MCF 10A (cell line): ENCODE measurements around the gene TBC1D24. TPM values are rescaled to one million over a fixed set of nuclear protein-coding genes. Genes with fewer than 3 reads are reported as not detected.

Experiments
- BruUV-seq: library from RNA; stranded (reverse); fragments of 400-500 nt; replicated peaks from 2 replicates; lab custom pipeline; 2021; lab: Mats Ljungman, UMichigan
- CTCF ChIA-PET: fragments of 300-600 bp; sonication (Branson Sonifier 250); formaldehyde crosslinking; extraction: SDS; loops from one replicate; lab custom pipeline; 2021; ENCODE audit warnings: antibody characterized with exemption, inconsistent platforms; lab: Yijun Ruan, JAX
- POLR2A ChIA-PET: fragments of 300-600, 350-650 bp; sonication (Branson Sonifier 250); formaldehyde crosslinking; extraction: SDS; loops from one replicate; lab custom pipeline; 2020; ENCODE audit warnings: antibody characterized with exemption, inconsistent platforms; lab: Yijun Ruan, JAX
- DNase-seq: peaks from one replicate; pipeline ENCODE4 v3.0.0-alpha.2; 2018; ENCODE audit not compliant: unreplicated experiment
- H3K27ac Mint-ChIP-seq: one replicate; pipeline ENCODE4 v1.8.0; 2022; ENCODE audit warnings: mild to moderate bottlenecking, low read depth, mixed read lengths; ENCODE audit not compliant: unreplicated experiment
- H3K27me3 Mint-ChIP-seq: one replicate; pipeline ENCODE4 v1.8.0; 2022; ENCODE audit warnings: mixed read lengths; ENCODE audit not compliant: insufficient read depth, unreplicated experiment
- H3K36me3 Mint-ChIP-seq: one replicate; pipeline ENCODE4 v1.8.0; 2022; ENCODE audit warnings: mild to moderate bottlenecking, moderate library complexity, mixed read lengths; ENCODE audit not compliant: insufficient read depth, unreplicated experiment
- H3K4me1 Mint-ChIP-seq: one replicate; pipeline ENCODE4 v1.8.0; 2022; ENCODE audit warnings: mixed read lengths; ENCODE audit not compliant: insufficient read depth, unreplicated experiment
- H3K4me3 Mint-ChIP-seq: one replicate; pipeline ENCODE4 v1.8.0; 2022; ENCODE audit warnings: mild to moderate bottlenecking, moderate library complexity, mixed read lengths; ENCODE audit not compliant: unreplicated experiment
- H3K9me3 Mint-ChIP-seq: one replicate; pipeline ENCODE4 v1.8.0; 2022; ENCODE audit warnings: mixed read lengths; ENCODE audit not compliant: unreplicated experiment
- intact Hi-C: fragments of 100-400 bp; cut with micrococcal nuclease; formaldehyde crosslinking; loops from 2 replicates; pipeline ENCODE4 v1.14.1; 2022
- total RNA-seq: library from RNA; stranded (reverse); gene quantifications from 2 replicates; pipeline ENCODE4 v1.2.3, GENCODE V29; 2022
- TF ChIP-seq, protein P1 (sequence below): fragments of 200-600 bp; IDR thresholded peaks from one replicate; pipeline ENCODE4 v1.8.0; 2022; ENCODE audit warnings: antibody characterized with exemption, mild to moderate bottlenecking; ENCODE audit not compliant: unreplicated experiment

Gene TBC1D24
- total RNA-seq, 1 experiment from 2014 or later: 8.1 TPM

DNA sequence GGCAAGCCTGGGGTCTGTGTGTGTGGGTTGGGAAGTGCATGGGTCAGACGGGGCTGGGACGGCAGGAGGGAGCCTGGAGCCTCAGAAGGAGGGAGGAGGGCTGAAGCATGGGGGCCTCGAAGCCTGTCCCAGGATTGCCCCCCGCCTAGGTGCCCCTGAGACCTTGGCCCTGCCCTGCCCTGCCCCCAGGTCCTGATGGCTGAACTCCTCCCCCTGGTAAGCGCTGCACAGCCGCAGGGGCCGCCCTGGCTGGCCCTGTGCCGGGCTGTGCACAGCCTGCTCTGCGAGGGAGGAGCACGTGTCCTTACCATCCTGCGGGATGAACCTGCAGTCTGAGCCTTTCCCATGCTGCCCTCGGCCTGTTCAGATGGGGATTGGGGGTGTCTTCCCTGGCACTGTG is 10.6 kb upstream of the TBC1D24 start:
- Mint-ChIP-seq H3K4me3 (no peak overlapping the region), H3K36me3 (no peaks in the 10 kb centered on the region), H3K27me3 (no peaks in the 10 kb centered on the region), H3K9me3 (no peaks in the 10 kb centered on the region), H3K4me1 (peaks cover 5% of the 10 kb centered on the region), H3K27ac (no peak overlapping the region)
- TF ChIP-seq, protein P1, sequence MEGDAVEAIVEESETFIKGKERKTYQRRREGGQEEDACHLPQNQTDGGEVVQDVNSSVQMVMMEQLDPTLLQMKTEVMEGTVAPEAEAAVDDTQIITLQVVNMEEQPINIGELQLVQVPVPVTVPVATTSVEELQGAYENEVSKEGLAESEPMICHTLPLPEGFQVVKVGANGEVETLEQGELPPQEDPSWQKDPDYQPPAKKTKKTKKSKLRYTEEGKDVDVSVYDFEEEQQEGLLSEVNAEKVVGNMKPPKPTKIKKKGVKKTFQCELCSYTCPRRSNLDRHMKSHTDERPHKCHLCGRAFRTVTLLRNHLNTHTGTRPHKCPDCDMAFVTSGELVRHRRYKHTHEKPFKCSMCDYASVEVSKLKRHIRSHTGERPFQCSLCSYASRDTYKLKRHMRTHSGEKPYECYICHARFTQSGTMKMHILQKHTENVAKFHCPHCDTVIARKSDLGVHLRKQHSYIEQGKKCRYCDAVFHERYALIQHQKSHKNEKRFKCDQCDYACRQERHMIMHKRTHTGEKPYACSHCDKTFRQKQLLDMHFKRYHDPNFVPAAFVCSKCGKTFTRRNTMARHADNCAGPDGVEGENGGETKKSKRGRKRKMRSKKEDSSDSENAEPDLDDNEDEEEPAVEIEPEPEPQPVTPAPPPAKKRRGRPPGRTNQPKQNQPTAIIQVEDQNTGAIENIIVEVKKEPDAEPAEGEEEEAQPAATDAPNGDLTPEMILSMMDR: no peak
- BruUV-seq: no TSS peak
- CTCF ChIA-PET: no interaction called here
- DNase-seq: no peak
- intact Hi-C loops: no loop called here
- POLR2A ChIA-PET: interaction anchor here (1.1 kb wide), 1 partner anchor 10 kb away, joined by 4 read pairs; the partner anchor contains the start of gene TBC1D24

DNA sequence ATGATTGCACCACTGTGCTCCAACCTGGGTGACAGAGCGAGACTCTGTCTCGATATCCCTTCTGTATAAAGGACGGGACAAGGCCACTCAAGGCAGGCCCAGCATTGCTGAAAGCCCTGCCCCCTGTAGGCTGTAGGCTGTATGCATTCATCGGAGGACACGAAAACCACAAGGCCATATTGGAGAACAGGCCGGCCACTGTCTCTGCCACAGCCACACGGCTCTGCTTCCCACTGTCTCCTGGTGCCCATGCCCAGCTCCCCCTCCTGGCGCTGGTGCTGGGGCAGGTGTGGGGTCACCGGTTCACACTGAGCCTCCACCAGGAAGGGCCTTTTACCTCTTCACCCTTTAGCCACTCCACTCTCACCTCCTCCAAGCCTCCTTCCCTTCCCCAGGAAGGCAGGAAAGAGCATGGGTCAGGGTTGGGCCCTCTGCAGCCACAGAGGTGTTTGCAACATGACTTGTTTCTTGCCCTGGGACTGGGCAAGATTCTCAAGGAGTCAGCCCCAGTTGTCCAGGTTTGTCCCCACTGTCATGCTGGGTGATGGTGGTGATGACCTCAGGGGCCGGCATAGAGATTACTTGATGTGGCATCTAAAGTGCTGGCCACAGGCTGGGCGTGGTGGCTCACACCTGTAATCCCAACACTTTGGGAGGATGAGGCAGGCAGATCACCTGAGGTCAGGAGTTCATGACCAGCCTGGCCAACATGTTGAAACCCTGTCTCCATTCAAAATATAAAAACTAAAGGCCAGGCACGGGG is 9.1 kb upstream of the TBC1D24 start:
- intact Hi-C loops: no loop called here
- TF ChIP-seq, protein P1: no peak

DNA sequence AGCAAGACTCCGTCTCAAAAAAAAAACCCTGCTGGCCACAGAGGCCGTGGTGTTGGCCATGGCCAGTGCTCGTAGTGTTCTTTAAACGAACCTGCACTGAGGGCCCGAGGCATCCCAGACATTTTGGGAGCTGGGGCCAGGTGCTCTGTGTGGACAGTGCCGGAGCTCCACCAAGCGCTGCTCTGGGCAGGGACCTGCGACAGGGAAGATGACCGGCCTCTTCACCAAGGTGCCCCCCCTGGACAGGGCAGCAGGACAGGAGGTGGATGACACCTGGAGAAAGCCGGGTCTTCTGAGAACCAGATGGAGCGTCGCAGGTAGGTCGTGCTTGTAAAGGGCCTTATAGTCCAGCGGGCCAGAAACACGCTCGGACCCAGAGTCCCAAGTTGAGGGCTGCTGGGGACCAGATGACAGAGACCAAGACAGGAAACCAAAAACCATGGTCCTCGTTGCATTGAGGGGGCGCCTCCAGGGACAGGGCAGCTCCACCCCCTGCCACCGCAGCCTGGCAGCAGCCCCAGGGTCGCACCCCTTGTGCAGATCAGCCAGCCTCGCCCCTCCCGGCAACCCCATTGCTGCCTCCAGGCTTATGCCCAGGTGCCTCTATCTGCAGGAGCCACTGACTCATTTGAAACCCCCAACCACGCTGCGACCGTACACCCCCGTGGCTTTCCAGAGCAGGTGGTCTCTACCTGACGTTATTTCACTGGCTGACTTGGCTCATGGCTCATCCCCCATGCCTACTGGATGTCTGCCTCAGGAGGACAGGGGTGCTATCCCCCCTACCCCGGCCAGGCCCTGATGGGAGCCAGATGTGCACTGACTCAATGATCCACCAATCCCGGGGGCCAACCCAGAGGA is 8.0 kb upstream of the TBC1D24 start:
- Mint-ChIP-seq H3K9me3 (no peaks in the 10 kb centered on the region), H3K4me1 (no peaks in the 10 kb centered on the region), H3K4me3 (peak overlapping the region; percentile 68), H3K27me3 (no peaks in the 10 kb centered on the region), H3K36me3 (no peaks in the 10 kb centered on the region), H3K27ac (no peak overlapping the region)
- intact Hi-C loops: no loop called here
- POLR2A ChIA-PET: interaction anchor here (0.6 kb wide), 1 partner anchor 62 kb away, joined by 3 read pairs; no protein-coding TSS in a partner anchor
- TF ChIP-seq, protein P1: no peak
- DNase-seq: no peak
- CTCF ChIA-PET: interaction anchor here (0.7 kb wide), 2 partner anchors 10 to 125 kb away, joined by 3 to 4 read pairs; no protein-coding TSS in a partner anchor
- no TSS peak for BruUV-seq

More for the DNA sequence above, 9.1 kb upstream of the TBC1D24 start:
- Mint-ChIP-seq H3K4me3 (no peak overlapping the region), H3K27ac (no peak overlapping the region), H3K4me1 (no peaks in the 10 kb centered on the region), H3K27me3 (no peaks in the 10 kb centered on the region), H3K36me3 (no peaks in the 10 kb centered on the region), H3K9me3 (no peaks in the 10 kb centered on the region)
- POLR2A ChIA-PET: no interaction called here
- CTCF ChIA-PET: interaction anchor here (0.5 to 0.9 kb wide), 2 partner anchors 16 to 63 kb away, joined by 3 to 4 read pairs; no protein-coding TSS in a partner anchor
- no TSS peak for BruUV-seq
- no peak for DNase-seq
